Heart left ventricle (tissue), 16 donors: ENCODE measurements around the gene DLX2. TPM values are rescaled to one million over a fixed set of nuclear protein-coding genes. Genes with fewer than 3 reads are reported as not detected.

ENCODE experiments used
- ATAC-seq, 4 donors: fragments of 200-7000 bp; cut with Tn5 transposase; one replicate each; pipeline ENCODE4 v1.9.1; 2020 to 2022; ENCODE audit warnings: moderate library complexity in 4 of 4, mild to moderate bottlenecking in 3 of 4, moderate number of reproducible peaks in 1 of 4
- DNase-seq, 5 donors: peaks; one replicate each; pipeline ENCODE4 v3.0.0-alpha.2; 2020
- H3K27ac ChIP-seq, 12 donors: fragments of 200-600 bp; sonication (generic) in 4 of 12; one replicate each; pipeline versions ENCODE4 v1.5.0 to v1.8.0; 2016 to 2022; ENCODE audit warnings: mild to moderate bottlenecking in 2 of 12
- H3K27me3 ChIP-seq, 9 donors: fragments of 200-600 bp; sonication (generic) in 2 of 9; one replicate each; pipeline versions ENCODE4 v1.5.1 to v1.8.0; 2016 to 2022; ENCODE audit warnings: mild to moderate bottlenecking in 3 of 9
- H3K36me3 ChIP-seq, 9 donors: fragments of 200-600 bp; sonication (generic) in 2 of 9; one replicate each; pipeline versions ENCODE4 v1.5.0 to v1.8.0; 2018 to 2022; ENCODE audit warnings: mild to moderate bottlenecking in 2 of 9
- H3K4me1 ChIP-seq, 12 donors: fragments of 200-600 bp; sonication (generic) in 4 of 12; one replicate each; pipeline versions ENCODE4 v1.5.0 to v1.8.0; 2016 to 2022; ENCODE audit warnings: mild to moderate bottlenecking in 3 of 12
- H3K4me3 ChIP-seq, 12 donors: fragments of 200-600 bp; sonication (generic) in 4 of 12; one replicate each; pipeline versions ENCODE4 v1.5.0 to v1.8.0; 2017 to 2022; ENCODE audit warnings: mild to moderate bottlenecking in 9 of 12, moderate library complexity in 4 of 12
- H3K9me3 ChIP-seq, 12 donors: fragments of 200-600 bp; sonication (generic) in 4 of 12; one replicate each; pipeline versions ENCODE4 v1.5.0 to v1.8.0; 2016 to 2022; ENCODE audit warnings: mild to moderate bottlenecking in 1 of 12
- POLR2A ChIP-seq, 2 donors: fragments of 450-650 bp; IDR thresholded peaks; one replicate each; pipeline ENCODE4 v1.6.1; 2017; ENCODE audit warnings: antibody characterized with exemption in 2 of 2, mild to moderate bottlenecking in 2 of 2, moderate library complexity in 2 of 2
- WGBS, 4 donors: extraction: QIAGEN DNeasy Blood & Tissue Kit in 2 of 4; methylation state at CpG; one replicate each; pipeline versions ENCODE4 v1.1.5 to v1.1.7; 2013 to 2018; 5-methylcytosine and 5-hydroxymethylcytosine counted together
- intact Hi-C, 10 donors: fragments of 100-400 bp; cut with DNase I; formaldehyde crosslinking; loops; one replicate each; pipeline versions ENCODE4 v1.11.1 to v1.14.2; 2022
- polyA plus RNA-seq, 2 donors: library from polyadenylated mRNA; stranded (reverse); fragments of 200-250 nt; gene quantifications; one replicate each; pipeline ENCODE4 v1.2.3, GENCODE V29; 2013
- total RNA-seq, 9 donors: library from RNA; depleted of rRNA in 2 of 9; stranded (reverse); fragments of >200 nt in 2 of 9; fragmentation: NEBNext Ultra II Directional in 3 of 9; extraction: Animal tissue kit (Norgen Biotek cat#: 25700) in 3 of 9; gene quantifications; one replicate each; pipeline versions ENCODE4 v1.1.0 to v1.2.4, GENCODE V29; 2016 to 2023
- TF ChIP-seq, protein P1 (sequence below), 12 donors: fragments of 200-600 bp; sonication (generic) in 4 of 12; IDR thresholded peaks; one replicate each; pipeline versions ENCODE4 v1.5.0 to v1.8.0; 2018 to 2022; ENCODE audit warnings: antibody characterized with exemption in 12 of 12, mild to moderate bottlenecking in 5 of 12
- donor health status: ischemic (EF 13 %, LVEDD 7.1; RV severe dilation, severe dysfunction).
- donor health status: healthy with polysubstance abuse.
- donor health status: DM: no; HTN: yes; CAD: no.
- donor health status: DM: no; HTN: no; CAD: no.
- donor health status: ischemic (EF 25% LVEDD 6.9; RV normal size, moderate dysfunction).
- donor health status: ischemic (EF 25% LVEDD 5.7; RV mildly dilated, moderate dysfunction).
- donor health status: healthy.
- donor health status: DM: yes; HTN: yes; CAD: no.
- donor health status: ischemic (EF 35%, LVEDD 5.7; RV mildly dilated, moderate dysfunction).
- donor health status: nonischemic (EF 11% LVEDD 7.7; RV severe dilation, severe dysfunction).
- donor health status: DM: yes; HTN: yes; CAD: no.
- donor health status: PGD.
- donor health status: ischemic (EF 29% LVEDD 5.4; RV normal size, mild dysfunction).
- donor health status: nonischemic (EF 23%, LVEDD 6.1; RV moderate dilation, normal function).

The DLX2 gene
- total and polyA plus RNA-seq, 11 donors, result not detected

DNA sequence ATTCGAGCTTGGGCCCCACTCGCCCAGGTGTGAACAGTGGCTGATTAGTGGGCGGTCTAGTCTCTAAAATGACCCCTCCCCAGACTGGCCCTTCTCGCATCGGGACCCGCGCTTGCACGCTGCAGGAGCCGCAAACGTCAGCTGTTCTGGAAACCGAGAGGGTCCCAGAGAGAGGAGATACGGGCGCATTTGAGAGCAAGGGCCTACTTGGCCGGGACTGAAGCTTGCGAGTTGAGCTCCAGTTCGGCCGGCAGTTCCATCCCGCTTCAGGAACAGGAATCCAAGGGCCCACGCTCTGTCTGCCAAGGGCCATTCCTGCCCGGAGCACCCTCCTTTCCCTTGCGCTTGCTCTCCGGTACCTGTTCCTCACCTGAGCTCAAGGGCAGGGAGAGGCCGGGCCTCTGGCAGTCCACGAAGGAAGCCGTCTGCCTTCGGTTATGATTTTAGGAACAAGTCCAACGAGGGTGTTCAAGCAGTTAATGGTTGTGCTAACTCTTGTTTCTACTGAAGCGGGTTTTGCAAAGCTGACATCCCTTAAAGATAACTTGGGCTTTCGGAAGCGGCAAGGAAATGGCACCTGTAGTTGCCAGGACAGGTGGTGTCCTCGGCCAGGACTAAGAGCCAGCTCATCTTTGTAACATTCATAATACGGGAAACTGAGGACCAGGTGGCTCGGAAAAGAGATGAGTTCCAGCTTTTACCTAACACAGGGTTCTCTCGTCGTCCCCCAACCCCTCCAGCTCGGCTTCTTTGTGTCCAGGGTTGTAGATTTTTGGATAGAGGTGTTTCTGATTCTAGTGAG is 21.3 kb downstream of the DLX2 start:
- Histone ChIP-seq H3K27me3 (peaks cover 59 to 85% (median 68%) of the 10 kb centered on the region in 9 donors), H3K27ac (no peak overlapping the region), H3K9me3 (no peaks in the 10 kb centered on the region), H3K4me1 (peaks cover 3 to 43% (median 23%) of the 10 kb centered on the region in 12 donors), H3K36me3 (no peaks in the 10 kb centered on the region), H3K4me3 (no peak overlapping the region)
- WGBS, 4 donors, result 12 to 23% (median 17%) methylated on average over 28 to 36 of the region's 36 CpGs
- no peak for TF ChIP-seq POLR2A (IDR thresholded peaks at IDR 0.05)
- TF ChIP-seq, protein P1, sequence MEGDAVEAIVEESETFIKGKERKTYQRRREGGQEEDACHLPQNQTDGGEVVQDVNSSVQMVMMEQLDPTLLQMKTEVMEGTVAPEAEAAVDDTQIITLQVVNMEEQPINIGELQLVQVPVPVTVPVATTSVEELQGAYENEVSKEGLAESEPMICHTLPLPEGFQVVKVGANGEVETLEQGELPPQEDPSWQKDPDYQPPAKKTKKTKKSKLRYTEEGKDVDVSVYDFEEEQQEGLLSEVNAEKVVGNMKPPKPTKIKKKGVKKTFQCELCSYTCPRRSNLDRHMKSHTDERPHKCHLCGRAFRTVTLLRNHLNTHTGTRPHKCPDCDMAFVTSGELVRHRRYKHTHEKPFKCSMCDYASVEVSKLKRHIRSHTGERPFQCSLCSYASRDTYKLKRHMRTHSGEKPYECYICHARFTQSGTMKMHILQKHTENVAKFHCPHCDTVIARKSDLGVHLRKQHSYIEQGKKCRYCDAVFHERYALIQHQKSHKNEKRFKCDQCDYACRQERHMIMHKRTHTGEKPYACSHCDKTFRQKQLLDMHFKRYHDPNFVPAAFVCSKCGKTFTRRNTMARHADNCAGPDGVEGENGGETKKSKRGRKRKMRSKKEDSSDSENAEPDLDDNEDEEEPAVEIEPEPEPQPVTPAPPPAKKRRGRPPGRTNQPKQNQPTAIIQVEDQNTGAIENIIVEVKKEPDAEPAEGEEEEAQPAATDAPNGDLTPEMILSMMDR (IDR thresholded peaks at IDR 0.05), result no peak
- intact Hi-C loops, result loop anchor here in 2 of 10 donors (10.0 kb wide), 1 partner anchor 157 kb away; the partner anchor contains the start of gene HAT1 (in 2 of the 2)
- DNase-seq, result no peak
- no peak for ATAC-seq

DNA sequence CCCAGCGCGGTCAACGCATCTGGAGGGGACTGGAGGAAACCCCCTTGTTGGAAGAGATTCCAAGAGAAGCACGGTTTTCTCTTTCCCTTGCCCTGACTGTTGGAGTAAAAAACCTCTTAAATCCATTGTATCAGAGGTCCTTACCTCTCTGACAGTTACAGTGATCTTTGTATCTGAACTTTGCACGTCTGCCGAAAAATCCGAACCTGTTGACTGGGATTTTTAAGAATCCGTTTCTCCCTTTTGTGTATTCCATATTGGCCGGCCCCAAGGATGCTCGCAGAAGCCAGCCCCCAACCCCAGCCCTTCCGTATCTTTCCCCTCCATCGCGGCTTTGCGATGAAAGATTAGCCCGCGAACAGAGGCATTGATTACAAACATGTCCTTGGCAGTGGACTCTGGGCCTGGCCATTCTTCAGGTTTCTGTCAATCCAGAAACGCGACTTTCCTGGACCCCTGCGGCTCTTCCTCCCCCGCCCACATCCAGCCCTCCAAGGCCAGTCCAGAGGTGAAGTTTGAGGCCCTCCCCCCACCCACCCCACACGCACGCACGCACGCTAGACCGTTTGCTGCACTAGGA is 22.0 kb downstream of the DLX2 start:
- 17 to 30% (median 27%) methylated on average over 24 to 25 of the region's 25 CpGs for WGBS, 4 donors
- no peak overlapping the region for H3K4me3 ChIP-seq
- no peak for DNase-seq

DNA sequence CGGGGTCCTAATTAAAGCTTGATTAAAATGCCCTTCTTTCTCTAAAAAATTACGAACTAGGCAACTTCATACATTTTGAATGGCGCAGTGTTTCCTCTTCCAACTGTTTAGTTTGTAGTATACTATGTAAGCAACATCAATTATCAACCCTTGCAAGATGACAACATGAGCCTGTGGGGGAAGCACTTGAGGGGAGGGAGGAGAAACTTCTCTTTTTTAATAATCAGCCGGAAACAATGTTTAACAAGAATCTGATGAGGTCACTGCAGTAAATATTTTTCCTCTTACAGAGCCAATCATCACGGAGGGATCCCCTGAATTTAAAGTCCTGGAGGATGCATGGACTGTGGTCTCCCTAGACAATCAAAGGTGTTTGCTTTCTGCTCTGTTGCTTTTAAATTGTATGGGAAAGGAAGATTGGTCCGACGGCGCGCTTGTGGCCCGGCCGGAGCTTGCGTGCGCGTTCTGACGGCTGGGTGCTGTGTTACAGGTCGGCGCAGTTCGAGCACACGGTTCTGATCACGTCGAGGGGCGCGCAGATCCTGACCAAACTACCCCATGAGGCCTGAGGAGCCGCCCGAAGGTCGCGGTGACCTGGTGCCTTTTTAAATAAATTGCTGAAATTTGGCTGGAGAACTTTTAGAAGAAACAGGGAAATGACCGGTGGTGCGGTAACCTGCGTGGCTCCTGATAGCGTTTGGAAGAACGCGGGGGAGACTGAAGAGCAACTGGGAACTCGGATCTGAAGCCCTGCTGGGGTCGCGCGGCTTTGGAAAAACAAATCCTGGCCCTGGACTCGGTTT is 22.7 kb downstream of the DLX2 start:
- intact Hi-C loops, result loop anchor here in 2 of 10 donors (10.0 kb wide), 1 partner anchor 155 kb away; the partner anchor contains the start of gene HAT1 (in 2 of the 2)

More for the DNA sequence above, 22.0 kb downstream of the DLX2 start:
- Histone ChIP-seq H3K9me3 (no peaks in the 10 kb centered on the region), H3K4me1 (peaks cover 3 to 36% (median 19%) of the 10 kb centered on the region in 12 donors), H3K36me3 (no peaks in the 10 kb centered on the region), H3K27me3 (peaks cover 52 to 78% (median 61%) of the 10 kb centered on the region in 9 donors), H3K27ac (no peak overlapping the region)
- ATAC-seq, result no peak
- intact Hi-C loops, result loop anchor here in 2 of 10 donors (10.0 kb wide), 1 partner anchor 156 kb away; the partner anchor contains the start of gene HAT1 (in 2 of the 2)
- TF ChIP-seq, protein P1 (IDR thresholded peaks at IDR 0.05), result no peak
- no peak for TF ChIP-seq POLR2A (IDR thresholded peaks at IDR 0.05)

More for the DNA sequence above, 22.7 kb downstream of the DLX2 start:
- no peak for TF ChIP-seq POLR2A (IDR thresholded peaks at IDR 0.05)
- TF ChIP-seq, protein P1 (IDR thresholded peaks at IDR 0.05), result no peak
- peaks cover 47 to 76% (median 54%) of the 10 kb centered on the region in 9 donors for H3K27me3 ChIP-seq
- ATAC-seq, result no peak
- DNase-seq, result no peak
- no peak overlapping the region for H3K27ac ChIP-seq
- H3K4me3 ChIP-seq, result peak overlapping the region in 1 of 12 donors; percentile 32
- WGBS, 4 donors, result 30 to 53% (median 43%) methylated on average over 38 of the region's 38 CpGs
- peaks cover 3 to 29% (median 12%) of the 10 kb centered on the region in 12 donors for H3K4me1 ChIP-seq
- H3K9me3 ChIP-seq, result no peaks in the 10 kb centered on the region
- H3K36me3 ChIP-seq, result no peaks in the 10 kb centered on the region
